HG02884 (cell line): ENCODE results near the gene RHOB.
"Not testable (repeated sequence)": the region's sequence is repeated elsewhere in the genome, so short reads cannot be mapped to it uniquely, and the experiment has no call there.

Experiments used
- ATAC-seq: cut with Tn5 transposase; IDR thresholded peaks from one replicate; pipeline ENCODE4 v1.9.1; 2021; ENCODE audit warnings: mild to moderate bottlenecking, moderate library complexity; ENCODE audit not compliant: unreplicated experiment

Gene RHOB

DNA sequence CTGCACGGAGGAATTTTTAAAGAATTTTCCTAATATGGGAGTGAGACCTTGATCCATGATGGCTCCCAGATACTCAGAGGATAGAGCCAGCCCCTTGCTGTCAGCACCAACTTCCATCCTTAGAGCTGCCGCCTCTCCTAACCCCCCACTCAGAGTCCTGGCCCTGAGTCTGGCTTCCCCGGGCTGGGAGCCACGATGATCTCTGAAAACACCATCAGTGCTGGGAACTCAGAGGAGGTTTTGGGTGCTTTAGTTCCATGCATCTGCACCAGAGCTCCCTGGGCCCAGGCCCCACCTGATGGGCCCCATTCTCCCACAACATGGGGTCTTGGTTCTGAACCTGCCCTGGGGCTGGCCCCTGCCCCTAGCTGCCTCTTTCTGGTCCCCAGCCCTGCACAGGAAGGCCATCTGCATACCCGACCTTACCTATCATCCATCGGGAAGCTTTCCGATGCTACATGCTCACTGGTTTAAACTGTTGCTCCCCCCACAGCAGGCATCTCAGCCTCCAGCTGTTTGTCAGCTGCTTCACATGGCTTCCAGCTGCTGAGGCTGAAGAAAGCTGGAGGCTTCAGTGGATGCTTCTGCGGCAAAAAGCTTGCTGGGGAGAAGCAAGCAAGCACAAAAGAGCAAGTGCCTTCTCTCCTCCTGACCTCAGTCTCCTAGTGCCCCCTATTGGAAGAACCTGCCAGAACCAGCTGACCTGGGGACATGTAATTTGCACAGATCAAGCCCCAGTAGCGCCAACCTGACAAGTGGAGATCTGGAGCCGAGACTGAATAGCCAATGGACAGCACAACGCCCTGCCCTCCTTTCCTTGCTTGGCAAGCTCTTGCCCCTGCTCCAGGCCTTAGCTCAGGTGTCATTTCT is 24.2 kb upstream of the RHOB start:
- no peak for ATAC-seq

DNA sequence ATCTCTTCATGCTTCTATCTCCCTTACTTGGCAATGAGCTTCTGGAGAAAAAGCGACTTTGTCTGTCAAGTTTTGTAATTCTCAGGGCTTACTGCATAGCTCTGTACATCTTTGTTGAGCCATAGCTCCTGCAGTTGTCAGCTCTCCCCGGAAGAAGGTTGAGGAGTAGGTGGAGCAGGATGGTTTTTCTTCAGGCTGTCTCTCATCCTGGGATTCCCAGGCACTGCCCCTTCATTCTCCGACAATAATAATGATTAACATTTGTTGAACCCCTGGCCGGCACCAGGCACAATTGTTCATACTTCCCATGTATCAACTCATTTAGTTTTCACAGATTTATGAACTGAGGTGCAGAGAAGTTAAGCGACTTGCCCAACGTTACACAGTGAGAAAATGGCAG is 23.5 kb upstream of the RHOB start:
- ATAC-seq: no peak

DNA sequence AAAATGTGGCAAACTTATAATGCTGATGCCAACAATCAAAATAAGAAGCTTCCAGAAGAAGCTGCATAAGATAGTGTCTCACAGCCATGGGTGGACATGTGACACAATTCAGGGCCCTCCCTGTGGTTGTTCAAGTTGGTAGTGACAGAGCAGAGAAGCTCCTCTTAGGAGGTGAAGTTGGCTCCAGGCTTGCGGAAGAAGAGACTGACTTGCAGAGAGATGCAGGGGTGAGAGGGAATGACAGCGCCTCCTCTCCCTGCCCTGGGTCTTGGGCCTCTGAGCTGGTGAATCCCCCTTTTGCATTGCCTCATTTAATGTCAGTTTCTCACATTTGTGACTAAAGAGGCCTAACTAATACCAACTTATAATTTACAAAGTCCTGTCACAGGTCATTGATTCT is 23.0 kb upstream of the RHOB start:
- ATAC-seq: no peak

DNA sequence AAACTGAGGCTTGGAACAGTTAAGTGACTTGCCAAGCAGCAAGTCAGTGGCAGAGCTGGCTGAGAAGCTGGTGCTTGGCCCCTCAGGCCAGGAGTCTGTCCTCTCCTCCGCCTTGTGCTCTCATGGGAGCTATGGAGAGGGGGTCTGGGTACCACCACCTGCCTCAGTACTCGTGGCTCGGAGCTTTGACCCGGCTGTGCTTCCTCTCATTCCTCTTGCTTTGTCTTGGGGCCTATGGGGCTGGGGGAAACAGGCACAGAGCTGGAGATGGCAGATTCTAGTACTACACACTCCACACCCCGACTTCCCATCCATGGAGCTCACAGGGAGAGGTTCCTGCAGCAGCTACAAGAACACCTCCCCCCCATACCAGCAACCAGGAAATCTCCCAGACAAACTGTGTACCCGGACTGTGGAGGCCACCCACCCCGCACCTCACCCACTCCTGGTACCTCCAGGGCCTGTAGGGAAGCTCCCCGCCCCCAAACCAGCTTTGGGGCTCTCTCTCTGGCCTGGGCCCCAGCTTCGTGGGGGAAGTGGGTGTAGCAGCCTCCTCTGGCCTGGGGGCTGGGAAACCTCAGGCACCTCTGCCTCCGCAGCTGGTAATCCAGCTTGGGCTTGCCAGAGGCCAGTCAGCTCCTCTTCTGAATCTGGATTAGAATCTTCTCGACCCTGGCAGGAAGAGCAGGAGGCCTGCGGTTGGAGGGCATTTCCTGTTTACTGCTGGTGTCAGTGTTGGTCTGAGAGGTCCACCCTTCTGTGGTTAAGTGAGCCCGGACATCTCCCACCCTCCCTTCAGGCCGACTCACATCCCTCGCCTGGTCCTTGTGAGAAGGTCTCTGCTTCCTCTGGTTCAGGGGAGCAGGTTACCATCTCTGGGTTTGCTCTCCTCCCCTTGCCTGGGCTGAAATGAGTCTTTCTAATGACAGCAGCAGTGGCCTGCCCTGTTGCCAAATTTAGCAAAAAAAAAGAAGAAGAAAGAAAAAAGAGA is 22.3 kb upstream of the RHOB start:
- ATAC-seq: peak; percentile 41

DNA sequence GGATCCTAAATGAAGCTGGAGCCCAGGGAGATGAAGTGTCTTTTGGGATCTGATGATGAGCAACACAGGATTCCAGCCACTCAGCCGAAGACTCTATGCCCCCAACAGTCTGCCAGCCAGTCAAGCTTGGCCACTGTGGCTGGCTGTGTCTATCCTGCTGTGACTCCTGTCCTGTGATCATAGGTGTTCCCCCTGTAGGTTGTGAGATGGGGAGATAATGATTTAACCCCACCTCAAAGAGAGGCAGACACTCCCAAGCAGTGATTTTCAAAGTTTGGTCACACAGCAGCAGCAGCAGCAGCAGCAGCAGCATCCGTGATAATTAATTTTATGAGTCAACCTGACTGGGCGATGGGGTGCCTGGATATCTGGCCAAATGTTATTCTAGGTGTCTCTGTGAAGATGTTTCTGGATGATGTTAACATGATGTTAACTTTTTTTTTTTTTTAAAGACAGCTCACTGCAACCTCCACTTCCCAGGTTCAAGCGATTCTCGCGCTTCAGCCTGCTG is 21.4 kb upstream of the RHOB start:
- ATAC-seq: no peak

DNA sequence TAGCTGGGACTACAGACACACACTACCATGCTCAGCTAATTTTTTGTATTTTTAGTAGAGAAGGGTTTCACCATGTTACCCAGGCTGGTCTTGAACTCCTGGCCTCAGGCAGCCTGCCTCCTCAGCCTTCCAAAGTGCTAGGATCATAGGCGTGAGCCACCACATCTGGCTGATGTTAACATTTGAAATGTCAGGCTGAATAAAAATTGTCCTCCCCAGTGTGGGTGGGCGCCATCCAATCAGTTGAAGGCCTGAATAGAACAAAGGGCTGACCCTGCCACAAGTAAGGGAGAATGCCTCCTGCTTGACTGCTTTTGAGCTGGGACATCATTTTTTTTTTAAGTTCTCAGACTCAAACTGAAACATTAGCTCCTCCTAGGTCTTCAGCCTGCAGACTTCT is 21.0 kb upstream of the RHOB start:
- no peak for ATAC-seq

DNA sequence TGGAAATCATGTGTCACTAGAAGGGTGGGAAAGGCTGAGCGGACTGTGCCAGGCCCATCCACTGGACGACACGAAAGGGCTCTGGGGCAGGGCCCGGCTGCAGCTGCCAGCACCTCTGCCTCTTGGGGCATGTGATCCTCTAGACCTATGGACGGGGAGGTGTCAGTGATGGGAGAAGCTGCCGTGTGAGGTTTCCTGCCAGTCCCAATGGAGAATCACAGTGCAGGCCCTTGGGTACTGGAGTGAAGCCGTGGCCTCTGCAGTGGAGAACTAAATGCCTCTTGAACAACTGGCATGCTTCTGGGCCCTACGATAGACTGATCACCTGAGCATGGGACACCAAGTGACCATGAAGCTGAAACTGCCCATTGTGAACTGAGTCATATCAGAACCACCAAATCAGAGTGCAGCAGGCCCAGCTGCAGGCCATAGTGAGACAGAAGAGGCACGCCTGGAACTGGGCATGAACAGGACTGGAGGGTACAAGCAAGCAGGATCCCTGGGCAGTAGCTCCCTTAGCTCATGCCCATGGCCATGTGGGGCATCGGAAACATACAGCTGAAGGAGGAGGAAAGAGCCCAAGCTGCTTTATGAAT is 18.8 kb upstream of the RHOB start:
- ATAC-seq: no peak

DNA sequence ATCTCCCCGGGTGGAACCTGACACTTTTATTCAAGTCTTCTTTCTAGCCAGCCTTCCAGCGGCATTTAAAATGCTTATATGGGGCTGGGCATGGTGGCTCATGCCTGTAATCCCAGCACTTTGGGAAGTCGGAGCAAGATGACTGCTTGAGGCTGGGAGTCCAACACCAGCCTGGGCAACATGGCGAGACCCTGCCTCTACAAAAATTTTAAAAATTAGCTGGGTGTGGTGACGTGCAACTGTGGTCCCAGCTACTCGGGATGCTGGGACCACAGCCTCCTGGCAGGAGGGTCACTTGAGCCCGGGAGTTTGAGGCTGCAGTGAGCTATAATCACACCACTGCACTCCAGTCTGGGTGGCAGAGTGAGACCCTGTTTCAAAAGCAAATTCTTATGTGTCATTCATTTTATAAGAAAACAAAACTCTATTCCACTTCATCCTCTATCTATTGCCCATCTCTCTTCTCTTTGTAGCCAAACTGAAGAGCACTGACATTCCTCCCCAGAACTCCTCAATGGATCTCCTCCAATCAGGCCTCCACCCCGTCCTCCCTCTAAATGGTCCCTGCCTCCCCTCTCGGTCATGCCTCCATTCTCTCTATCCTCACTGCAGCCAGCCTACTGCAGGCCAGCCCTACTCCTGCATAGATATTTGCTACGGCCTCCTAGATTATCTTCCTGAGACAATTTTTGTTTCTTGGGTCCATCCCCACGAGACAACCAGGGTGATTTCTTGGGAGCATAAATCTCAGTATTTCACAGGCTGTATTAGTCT is 18.0 kb upstream of the RHOB start:
- no peak for ATAC-seq

DNA sequence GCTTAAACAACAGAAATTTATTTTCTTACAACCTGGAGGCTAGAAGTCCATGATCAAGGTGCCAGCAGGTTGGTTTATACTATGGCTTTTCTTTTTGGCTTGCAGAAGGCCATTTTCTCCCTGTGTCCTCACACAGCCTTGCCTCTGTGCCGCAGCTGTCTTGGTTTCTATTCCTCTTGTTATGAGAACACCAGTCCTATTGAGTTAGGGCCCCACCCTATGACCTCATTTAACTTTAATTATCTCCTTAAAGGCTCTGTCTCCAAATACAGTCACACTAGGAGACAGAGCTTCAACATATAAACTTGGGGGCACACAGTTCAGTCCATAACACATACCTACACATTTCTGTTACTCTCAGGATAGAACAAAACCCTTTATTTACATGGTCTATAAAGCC is 17.3 kb upstream of the RHOB start:
- ATAC-seq: peak; percentile 71

DNA sequence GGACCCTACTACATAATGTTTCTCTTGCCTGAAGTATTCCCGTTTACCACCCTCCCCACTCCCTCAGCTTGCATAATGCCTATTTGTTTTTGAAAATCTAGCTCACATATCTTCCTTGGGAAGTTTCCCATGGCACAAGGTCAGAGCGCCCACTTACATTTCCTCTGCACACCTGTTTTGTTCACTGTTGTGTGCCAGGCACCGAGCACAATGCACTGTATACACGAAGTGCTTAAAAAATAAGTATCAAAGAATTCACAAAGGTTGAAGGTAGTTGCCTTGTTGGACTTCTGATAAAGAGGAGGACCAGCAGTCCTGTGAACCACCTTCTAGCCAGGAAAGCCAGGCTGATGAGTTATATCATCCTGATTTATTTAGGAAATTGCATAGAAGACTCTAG is 16.8 kb upstream of the RHOB start:
- ATAC-seq: no peak

DNA sequence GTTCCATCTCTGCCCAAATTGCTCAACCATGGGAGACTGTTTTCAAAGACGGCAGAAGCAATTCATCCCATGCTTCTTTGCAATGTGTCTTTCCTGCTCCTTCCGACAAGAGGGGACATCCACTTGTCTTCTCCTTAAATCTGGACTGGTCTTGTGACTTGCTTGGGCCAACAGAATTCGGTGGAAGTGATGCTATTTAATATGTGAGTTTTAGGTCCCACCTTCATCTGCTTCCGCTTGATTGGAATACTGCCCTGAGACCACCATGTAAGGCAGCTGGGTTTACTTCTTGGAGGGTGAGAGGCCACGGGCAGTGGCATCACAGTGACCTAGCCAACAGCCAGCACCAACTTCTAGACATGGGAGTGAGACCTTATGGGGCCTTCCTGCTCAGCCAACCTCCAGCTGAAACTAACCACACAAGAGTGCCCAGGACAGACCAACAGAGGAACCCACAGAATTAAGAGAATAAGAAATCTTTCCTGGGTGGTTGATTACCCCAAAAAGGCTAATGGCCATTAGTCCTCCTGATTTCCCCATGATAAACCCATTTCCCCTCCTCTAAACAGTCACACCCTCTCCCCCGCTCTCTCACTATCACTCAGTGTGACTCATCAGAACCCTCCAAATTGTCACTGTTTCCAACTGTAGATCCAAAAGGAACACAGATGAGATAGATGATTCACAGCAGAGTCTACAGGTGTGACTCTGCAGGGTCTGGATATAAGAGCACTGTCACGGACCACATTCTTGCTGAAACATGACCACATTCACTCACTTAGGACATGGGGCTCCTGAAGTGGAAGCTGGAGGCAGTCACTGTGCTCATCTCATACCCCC is 16.2 kb upstream of the RHOB start:
- peak; percentile 60 for ATAC-seq

DNA sequence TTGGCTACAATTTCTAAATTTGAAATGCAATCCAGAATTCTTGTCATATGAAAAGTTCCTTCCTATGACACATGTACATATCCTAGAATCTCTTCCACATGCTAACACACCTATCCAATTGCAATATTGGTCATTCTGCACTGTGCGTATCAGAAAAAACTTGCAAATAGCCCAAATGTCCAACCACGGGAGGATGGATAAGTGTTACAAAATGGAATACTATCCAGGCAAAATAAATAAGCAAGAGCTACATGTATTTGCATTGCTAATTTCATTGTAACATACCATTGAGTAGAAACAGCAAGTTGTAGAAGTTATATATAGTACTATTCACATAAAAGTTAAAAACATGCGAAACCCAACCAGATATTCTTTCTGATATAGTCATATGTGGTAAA is 15.6 kb upstream of the RHOB start:
- ATAC-seq: no peak

DNA sequence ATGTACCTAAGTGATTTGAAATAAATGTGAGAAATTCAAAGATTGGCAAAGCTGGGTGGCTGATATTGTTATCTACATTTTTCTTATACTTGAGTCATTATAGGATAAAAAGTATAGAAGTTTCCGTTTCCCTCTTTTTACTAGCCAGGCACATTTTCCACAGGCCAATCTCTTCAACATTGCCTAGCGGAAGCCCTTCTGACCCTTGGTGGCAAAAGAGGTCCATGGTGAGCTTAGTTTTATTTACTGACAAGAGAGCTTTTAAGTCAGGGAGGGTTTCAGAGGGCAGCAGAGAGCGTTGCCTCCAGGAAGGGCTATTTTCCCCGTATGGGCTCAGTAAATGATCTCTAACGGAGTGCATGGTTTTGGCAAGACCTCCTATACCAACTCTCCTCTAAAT is 15.1 kb upstream of the RHOB start:
- no peak for ATAC-seq

DNA sequence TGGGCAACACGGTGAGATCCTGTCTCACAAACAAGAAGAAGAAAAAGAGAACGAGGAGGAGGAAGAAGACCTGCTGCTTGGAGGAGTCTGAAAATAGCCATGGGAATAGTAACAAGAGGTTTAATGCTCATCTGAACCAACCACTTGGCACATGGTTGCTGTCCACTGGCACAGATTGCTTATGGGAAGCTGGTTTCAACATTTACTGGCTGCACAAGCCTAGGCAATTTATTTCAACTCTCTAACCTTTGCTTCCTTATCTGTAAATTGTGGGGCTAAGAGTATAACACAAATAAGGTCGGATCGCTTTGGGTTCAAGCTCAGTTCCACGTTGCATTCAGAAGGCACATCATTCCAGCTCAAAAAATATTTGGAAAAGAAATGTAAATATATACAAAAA is 14.2 kb upstream of the RHOB start:
- no peak for ATAC-seq

DNA sequence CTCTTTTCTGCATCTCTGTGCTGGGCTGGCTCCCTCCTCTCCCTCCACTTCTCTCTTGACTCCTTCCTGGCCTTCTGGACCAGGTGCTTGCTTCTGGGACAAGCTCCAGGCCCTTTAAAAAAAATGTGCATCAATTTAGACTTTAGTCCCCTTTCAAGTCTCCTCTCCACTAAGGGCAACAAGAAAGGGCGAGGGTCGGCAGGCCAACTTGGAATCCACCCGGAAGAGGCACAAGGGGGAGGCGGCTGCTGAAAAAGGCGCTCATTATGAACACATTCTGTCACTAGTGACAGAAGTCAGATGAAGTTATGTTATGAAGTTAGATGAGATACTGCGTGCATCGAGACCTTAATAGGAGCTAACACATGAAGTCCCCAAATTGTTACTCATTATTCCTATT is 13.6 kb upstream of the RHOB start:
- ATAC-seq: no peak

DNA sequence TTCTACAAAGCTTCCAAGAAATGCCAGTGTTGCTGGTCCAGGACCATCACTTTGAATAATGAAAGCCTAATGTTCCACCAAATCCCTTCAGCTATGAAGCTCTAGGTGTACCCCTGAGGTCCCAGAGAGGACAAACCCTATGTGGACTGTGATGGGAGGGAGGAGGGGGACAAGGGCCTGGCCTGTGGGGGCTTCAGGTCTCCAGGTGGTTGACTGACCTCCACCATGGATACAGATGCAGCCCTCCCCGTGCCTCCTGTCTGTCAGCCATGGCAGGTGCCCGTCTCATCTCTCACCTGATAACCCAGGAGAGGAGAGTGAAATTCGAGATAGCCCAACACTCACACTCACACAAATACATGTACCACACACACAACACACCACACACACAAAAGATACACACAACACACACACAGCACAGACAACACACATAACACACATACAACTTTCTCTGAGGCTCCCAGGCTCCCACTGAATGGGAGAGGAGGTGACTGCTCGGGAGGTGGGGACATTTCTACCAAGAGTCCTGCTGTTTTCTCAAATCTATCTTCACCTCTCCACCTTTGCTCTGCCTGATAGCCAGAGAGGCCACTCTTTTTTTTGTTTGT is 12.8 kb upstream of the RHOB start:
- ATAC-seq: no peak

DNA sequence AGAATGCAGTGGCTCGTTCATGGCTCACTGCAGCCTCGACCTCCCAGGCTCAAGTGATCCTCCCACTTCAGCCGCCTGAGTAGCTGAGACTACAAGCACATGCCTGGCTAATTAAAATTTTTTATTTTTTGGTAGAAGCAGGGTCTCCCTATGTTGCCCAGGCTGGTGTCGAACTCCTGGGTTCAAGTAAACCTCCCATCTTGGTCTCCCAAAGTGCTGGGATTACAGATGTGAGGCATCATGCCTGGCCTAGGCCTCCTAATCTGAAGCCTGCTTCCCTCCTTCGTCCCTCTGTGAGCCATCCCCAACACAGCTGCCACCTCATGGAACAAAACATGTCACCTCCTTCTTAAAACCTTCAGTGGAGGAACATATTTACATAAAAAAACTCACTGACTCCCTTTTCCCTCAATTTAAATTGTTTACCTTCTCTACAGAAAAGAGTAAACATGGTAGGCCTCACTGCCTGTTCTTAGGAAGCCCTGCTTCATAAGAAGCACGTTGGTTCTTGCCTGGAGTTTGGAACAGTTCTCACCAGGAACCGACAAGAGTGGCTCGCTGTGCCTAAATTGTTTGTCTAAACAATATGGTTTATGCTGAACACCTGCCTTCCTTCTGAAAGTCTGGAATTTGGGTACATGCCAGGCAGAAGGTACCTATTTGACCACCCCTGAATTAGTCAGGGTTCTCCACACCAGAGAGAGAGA is 12.1 kb upstream of the RHOB start:
- ATAC-seq: no peak

DNA sequence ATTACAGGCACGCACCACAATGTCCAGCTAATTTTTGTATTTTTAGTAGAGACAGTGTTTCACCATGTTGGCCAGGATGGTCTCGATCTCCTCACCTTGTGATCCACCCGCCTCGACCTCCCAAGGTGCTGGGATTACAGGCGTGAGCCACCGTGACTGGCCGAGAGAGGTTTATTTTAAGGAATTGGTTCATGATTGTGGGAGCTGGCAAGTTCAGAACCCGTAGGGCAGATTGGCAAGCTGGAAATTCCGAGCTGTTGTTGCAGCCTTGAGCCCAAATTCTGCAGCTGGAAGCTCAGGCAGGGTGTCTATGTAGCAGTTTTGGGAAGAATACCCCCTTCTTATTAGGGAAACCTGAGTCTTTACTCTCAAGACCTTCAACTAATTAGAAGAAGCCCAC is 11.4 kb upstream of the RHOB start:
- ATAC-seq: not testable (repeated sequence)
